Left renal cortex interstitium (tissue), 4 donors: ENCODE results near the gene DNAJC28. TPM values are rescaled to one million over a fixed set of nuclear protein-coding genes. Genes with fewer than 3 reads are reported as not detected.

Experiments
- DNase-seq, 4 donors: peaks; one replicate each; pipeline ENCODE4 v3.0.0-alpha.2; 2013; ENCODE audit warnings: low read depth in 4 of 4, low spot score in 2 of 4, missing footprints in 1 of 4
- polyA plus RNA-seq, 4 donors: library from polyadenylated mRNA; unstranded; fragments of 120-200 nt; gene quantifications; one replicate each; pipeline ENCODE4 v1.2.1, GENCODE V29; 2013; ENCODE audit not compliant: insufficient read length in 4 of 4

DNAJC28 gene
- polyA plus RNA-seq, 4 donors = 4.3 to 6.1 (median 5.6) TPM

DNA sequence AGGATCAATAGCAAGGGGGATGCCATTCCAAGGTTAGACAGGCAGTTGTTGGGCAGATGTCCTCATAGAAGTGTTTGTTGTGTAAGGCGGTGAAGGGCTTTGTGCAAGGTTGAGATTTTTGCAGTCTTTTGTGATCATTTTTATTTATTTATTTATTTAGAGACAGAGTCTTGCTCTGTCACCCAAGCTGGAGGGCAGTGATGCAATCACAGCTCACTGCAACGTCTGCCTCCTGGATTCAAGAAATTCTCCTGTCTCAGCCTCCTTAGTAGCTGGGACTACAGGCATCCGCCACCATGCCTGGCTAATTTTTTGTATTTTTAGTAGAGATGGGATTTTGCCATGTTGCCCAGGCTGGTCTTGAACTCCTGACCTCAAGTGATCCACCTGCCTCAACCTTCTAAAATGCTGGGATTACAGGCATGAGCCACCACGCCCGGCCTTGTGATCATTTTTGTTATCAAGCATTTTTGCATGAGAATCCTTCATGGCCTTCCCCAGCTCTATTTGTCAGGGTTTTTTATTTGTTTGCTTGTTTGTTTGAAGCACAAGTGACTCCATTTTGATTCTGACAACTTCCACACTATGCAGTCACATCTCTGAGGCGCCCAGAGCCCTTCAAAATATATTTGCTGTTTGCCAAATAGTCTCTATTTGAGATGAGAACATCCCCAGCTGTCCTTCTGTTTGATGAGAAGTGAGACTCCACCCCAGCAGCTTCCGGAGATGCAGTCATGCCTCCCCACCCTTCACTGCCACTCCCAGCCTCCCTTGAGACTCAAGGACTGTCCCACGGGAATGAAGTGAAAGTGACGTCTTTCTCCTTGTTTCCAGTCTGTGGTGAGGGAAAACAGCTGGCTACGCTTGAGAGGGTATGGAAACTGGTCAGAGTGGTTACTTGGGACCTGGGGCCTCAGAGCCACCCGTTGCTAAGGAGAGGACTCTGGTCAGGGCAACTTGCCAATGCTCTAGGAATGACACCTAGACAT is 49.7 kb downstream of the DNAJC28 start:
- DNase-seq = no peak

Other genes with a start within 250 kb of the DNAJC28 start
- 10 to 100 TPM; 28.4 to 35.3 (median 30.9) TPM for gene IL10RB, start 225.3 kb downstream of the DNAJC28 start, polyA plus RNA-seq
- 10 to 100 TPM; 33.2 to 37.2 (median 36.5) TPM for gene IFNAR1, start 166.7 kb downstream of the DNAJC28 start, polyA plus RNA-seq
- 10 to 100 TPM; 70.1 to 88.0 (median 80.2) TPM for gene IFNGR2, start 88.3 kb downstream of the DNAJC28 start, polyA plus RNA-seq
- gene TMEM50B, start 11.7 kb downstream of the DNAJC28 start, polyA plus RNA-seq = 10 to 100 TPM; 49.1 to 85.3 (median 56.4) TPM
- 10 to 100 TPM; 63.2 to 95.0 (median 75.1) TPM for gene GART, start 50.4 kb upstream of the DNAJC28 start, polyA plus RNA-seq
- gene SON, start 51.3 kb upstream of the DNAJC28 start, polyA plus RNA-seq = 100 to 1,000 TPM; 259 to 402 (median 330) TPM
- 10 to 100 TPM; 27.9 to 48.2 (median 35.8) TPM for gene DONSON, start 97.0 kb upstream of the DNAJC28 start, polyA plus RNA-seq
- gene CRYZL1, start 150.0 kb upstream of the DNAJC28 start, polyA plus RNA-seq = 10 to 100 TPM; 54.8 to 79.4 (median 60.6) TPM
- 10 to 100 TPM; 36.8 to 57.2 (median 46.8) TPM for gene ITSN1, start 150.8 kb upstream of the DNAJC28 start, polyA plus RNA-seq